ENCODE measurements around the gene KLHL21. TPM values are rescaled to one million over a fixed set of nuclear protein-coding genes. Genes with fewer than 3 reads are reported as not detected.
A peak's percentile ranks its signal among the peaks of the same experiment; 100 is the strongest.
"Not testable (repeated sequence)": the region's sequence is repeated elsewhere in the genome, so short reads cannot be mapped to it uniquely, and the experiment has no call there.

KLHL21 gene
- total RNA-seq, 2 donors from 2014 or later = 67.1 to 111 TPM

- no peaks in the 10 kb centered on the region for H3K27me3 ChIP-seq (replicated peaks; ENCODE audit: insufficient read depth)
- no peaks in the 10 kb centered on the region for H3K36me3 ChIP-seq
- TF ChIP-seq CTCF (IDR thresholded peaks at IDR 0.05) = no peak
- no peak for TF ChIP-seq POLR2AphosphoS5 (IDR thresholded peaks at IDR 0.05)
- no peak for TF ChIP-seq POLR2A (IDR thresholded peaks at IDR 0.05)
- H3K4me1 ChIP-seq (replicated peaks) = no peaks in the 10 kb centered on the region
- H3K4me3 ChIP-seq = no peak overlapping the region
- intact Hi-C loops (cut with DNase I) = no loop called here
- DNase-seq (ENCODE audit: low spot score) = no peak
- H3K9me3 ChIP-seq = no peaks in the 10 kb centered on the region
- WGBS = 86% methylated on average over 7 of the region's 7 CpGs
- H3K27ac ChIP-seq = no peak overlapping the region
Measured at GRCh38 chr1:6645018-6645417, 42.3 kb upstream of the KLHL21 start.

- not testable (repeated sequence) for H3K4me1 ChIP-seq (replicated peaks); DNase-seq (ENCODE audit: low spot score); H3K27ac ChIP-seq; H3K9me3 ChIP-seq; H3K27me3 ChIP-seq (replicated peaks; ENCODE audit: insufficient read depth); H3K36me3 ChIP-seq; H3K4me3 ChIP-seq
- intact Hi-C loops (cut with DNase I) = loop anchor here (5.0 kb wide), 1 partner anchor 69 kb away; no protein-coding TSS in a partner anchor
- 93% methylated on average over 3 of the region's 3 CpGs for WGBS
Measured at GRCh38 chr1:6640867-6641266, 38.2 kb upstream of the KLHL21 start.

DNA sequence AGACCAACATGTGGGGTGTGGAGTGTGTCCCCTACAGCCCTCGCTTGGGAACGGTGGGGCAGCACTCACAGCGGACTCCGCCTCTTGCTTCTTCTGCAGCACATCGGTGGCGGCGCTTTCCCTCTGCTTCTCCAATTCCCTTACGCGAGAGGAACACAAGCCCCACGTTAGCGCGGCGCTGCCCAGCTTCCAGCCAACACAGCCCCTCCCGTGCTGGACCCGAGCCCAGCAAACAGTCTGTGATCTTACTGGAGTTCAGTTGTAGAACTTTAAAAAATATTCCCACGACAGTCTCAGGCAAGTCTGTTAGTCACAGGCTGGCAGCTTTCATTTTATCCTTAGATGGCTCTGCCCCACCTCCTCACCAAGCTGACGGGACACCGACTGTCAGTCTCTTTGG is 35.6 kb upstream of the KLHL21 start:
- WGBS = 39% methylated on average over 18 of the region's 18 CpGs
- Histone ChIP-seq H3K27ac (no peak overlapping the region), H3K27me3 (replicated peaks; ENCODE audit: insufficient read depth) (no peaks in the 10 kb centered on the region), H3K4me1 (replicated peaks) (no peaks in the 10 kb centered on the region), H3K4me3 (no peak overlapping the region), H3K9me3 (no peaks in the 10 kb centered on the region), H3K36me3 (peaks cover 0 to 3% of the 10 kb centered on the region in 2 donors)
- TF ChIP-seq CTCF (IDR thresholded peaks at IDR 0.05) (no peak), POLR2AphosphoS5 (IDR thresholded peaks at IDR 0.05) (peak; percentile 69)
- DNase-seq (ENCODE audit: low spot score) = peak; percentile 70
- intact Hi-C loops (cut with DNase I) = no loop called here

GRCh38 chr1:6637770-6638169 is 35.1 kb upstream of the KLHL21 start:
- Histone ChIP-seq H3K36me3 (peaks cover 0 to 3% of the 10 kb centered on the region in 2 donors), H3K4me3 (no peak overlapping the region), H3K27me3 (replicated peaks; ENCODE audit: insufficient read depth) (no peaks in the 10 kb centered on the region), H3K4me1 (replicated peaks) (no peaks in the 10 kb centered on the region), H3K27ac (no peak overlapping the region), H3K9me3 (no peaks in the 10 kb centered on the region)
- intact Hi-C loops (cut with DNase I) = no loop called here
- TF ChIP-seq POLR2A (IDR thresholded peaks at IDR 0.05) = no peak
- TF ChIP-seq CTCF (IDR thresholded peaks at IDR 0.05) = no peak
- TF ChIP-seq POLR2AphosphoS5 (IDR thresholded peaks at IDR 0.05) = no peak
- DNase-seq (ENCODE audit: low spot score) = no peak
- 75% methylated on average over 9 of the region's 9 CpGs for WGBS

GRCh38 chr1:6636778-6637177 is 34.1 kb upstream of the KLHL21 start:
- H3K27me3 ChIP-seq (replicated peaks; ENCODE audit: insufficient read depth); DNase-seq (ENCODE audit: low spot score); H3K4me1 ChIP-seq (replicated peaks); intact Hi-C loops (cut with DNase I); H3K4me3 ChIP-seq; H3K9me3 ChIP-seq; H3K27ac ChIP-seq; H3K36me3 ChIP-seq: not testable (repeated sequence)
- WGBS = 95% methylated on average over 6 of the region's 6 CpGs

- DNase-seq (ENCODE audit: low spot score) = no peak
- intact Hi-C loops (cut with DNase I) = loop anchor here (2.0 kb wide), 1 partner anchor 81 kb away; the partner anchor contains the start of genes NOL9 and TAS1R1
- Histone ChIP-seq H3K27ac (no peak overlapping the region), H3K4me1 (replicated peaks) (no peaks in the 10 kb centered on the region), H3K27me3 (replicated peaks; ENCODE audit: insufficient read depth) (no peaks in the 10 kb centered on the region), H3K36me3 (peaks cover 0 to 3% of the 10 kb centered on the region in 2 donors), H3K4me3 (no peak overlapping the region), H3K9me3 (no peaks in the 10 kb centered on the region)
- TF ChIP-seq POLR2AphosphoS5 (IDR thresholded peaks at IDR 0.05) (no peak), CTCF (IDR thresholded peaks at IDR 0.05) (no peak), POLR2A (IDR thresholded peaks at IDR 0.05) (no peak)
- WGBS = 74% methylated on average over 16 of the region's 16 CpGs
Measured at GRCh38 chr1:6635910-6636760, 33.5 kb upstream of the KLHL21 start.

Data from prostate gland (tissue), 2 donors.